H9 (cell line): ENCODE results near the gene TUBGCP6. TPM values are rescaled to one million over a fixed set of nuclear protein-coding genes. Genes with fewer than 3 reads are reported as not detected.
"Not testable (repeated sequence)": the region's sequence is repeated elsewhere in the genome, so short reads cannot be mapped to it uniquely, and the experiment has no call there.

ENCODE experiments used
- DNase-seq: peaks from one replicate; pipeline ENCODE4 v3.0.0-alpha.2; 2017
- H2AFZ ChIP-seq: one replicate; pipeline ENCODE4 v1.6.1; 2013; ENCODE audit warnings: mild to moderate bottlenecking, low read length, control low read depth, moderate library complexity
- H2AK5ac ChIP-seq: 2 replicates; pipeline ENCODE4 v1.6.1; 2013; ENCODE audit warnings: low read length, control low read depth, mixed read lengths; ENCODE audit not compliant: insufficient read length
- H2BK120ac ChIP-seq: one replicate; pipeline ENCODE4 v1.6.1; 2013; ENCODE audit warnings: low read depth, mild to moderate bottlenecking, low read length, control low read depth, inconsistent platforms; ENCODE audit not compliant: poor library complexity, severe bottlenecking
- H2BK12ac ChIP-seq: 2 replicates; pipeline ENCODE4 v1.6.1; 2013; ENCODE audit warnings: low read length, control low read depth, mixed read lengths, low read depth; ENCODE audit not compliant: insufficient read length
- H2BK15ac ChIP-seq: 2 replicates; pipeline ENCODE4 v1.6.1; 2013; ENCODE audit warnings: low read depth, low read length, control low read depth
- H2BK20ac ChIP-seq: one replicate; pipeline ENCODE4 v1.6.1; 2013; ENCODE audit warnings: low read depth, mild to moderate bottlenecking, low read length, control low read depth, inconsistent platforms; ENCODE audit not compliant: poor library complexity, severe bottlenecking
- H2BK5ac ChIP-seq: 2 replicates; pipeline ENCODE4 v1.6.1; 2013; ENCODE audit warnings: low read length, control low read depth, mixed read lengths; ENCODE audit not compliant: insufficient read length
- H3K14ac ChIP-seq: 2 replicates; pipeline ENCODE4 v1.6.1; 2013; ENCODE audit warnings: low read length, control low read depth; ENCODE audit not compliant: insufficient read depth
- H3K18ac ChIP-seq: 2 replicates; pipeline ENCODE4 v1.6.1; 2013; ENCODE audit warnings: low read depth, mild to moderate bottlenecking, mixed read lengths, low read length, control low read depth; ENCODE audit not compliant: insufficient read length
- H3K23ac ChIP-seq: 2 replicates; pipeline ENCODE4 v1.6.1; 2013; ENCODE audit warnings: low read length, control low read depth, mixed read lengths, low read depth; ENCODE audit not compliant: insufficient read length
- H3K23me2 ChIP-seq: 2 replicates; pipeline ENCODE4 v1.6.1; 2013; ENCODE audit warnings: low read depth, mild to moderate bottlenecking, mixed read lengths, low read length, control low read depth; ENCODE audit not compliant: insufficient read length, poor library complexity, severe bottlenecking
- H3K27ac ChIP-seq: 2 replicates; pipeline ENCODE4 v1.5.1; 2013; ENCODE audit warnings: low read length, control low read depth, mixed read lengths, low read depth; ENCODE audit not compliant: insufficient read length
- H3K27me3 ChIP-seq: 2 replicates; pipeline ENCODE4 v1.6.1; 2013; ENCODE audit warnings: low read length, control low read depth, inconsistent platforms; ENCODE audit not compliant: insufficient read depth
- H3K4ac ChIP-seq: 2 replicates; pipeline ENCODE4 v1.6.1; 2013; ENCODE audit warnings: low read depth, mild to moderate bottlenecking, control low read depth, inconsistent platforms, low read length, moderate library complexity
- H3K4me1 ChIP-seq: 2 replicates; pipeline ENCODE4 v1.6.1; 2013; ENCODE audit warnings: low read length, control low read depth, inconsistent platforms; ENCODE audit not compliant: insufficient read depth
- H3K4me2 ChIP-seq: 2 replicates; pipeline ENCODE4 v1.6.1; 2013; ENCODE audit warnings: low read length, control low read depth, mixed read lengths; ENCODE audit not compliant: insufficient read length, insufficient read depth
- H3K56ac ChIP-seq: 2 replicates; pipeline ENCODE4 v1.6.1; 2013; ENCODE audit warnings: low read depth, mild to moderate bottlenecking, mixed read lengths, low read length, control low read depth; ENCODE audit not compliant: insufficient read length
- H3K79me1 ChIP-seq: 2 replicates; pipeline ENCODE4 v1.6.1; 2013; ENCODE audit warnings: low read depth, mild to moderate bottlenecking, moderate library complexity, low read length, control low read depth, inconsistent platforms; ENCODE audit not compliant: insufficient read depth, poor library complexity, severe bottlenecking
- H3K79me2 ChIP-seq: 2 replicates; pipeline ENCODE4 v1.6.1; 2013; ENCODE audit warnings: low read length, control low read depth, inconsistent platforms; ENCODE audit not compliant: insufficient read depth
- H3K9ac ChIP-seq: 2 replicates; pipeline ENCODE4 v1.6.1; 2013; ENCODE audit warnings: low read length, control low read depth, mixed read lengths; ENCODE audit not compliant: insufficient read length; ENCODE audit errors: extremely low read depth
- H3K9me3 ChIP-seq: one replicate; pipeline ENCODE4 v1.6.1; 2013; ENCODE audit warnings: low read depth, low read length, inconsistent platforms; ENCODE audit not compliant: control insufficient read depth
- H3T11ph ChIP-seq: one replicate; pipeline ENCODE4 v1.6.1; 2013; ENCODE audit warnings: mild to moderate bottlenecking, low read length, control low read depth, inconsistent platforms
- H4K20me1 ChIP-seq: one replicate; pipeline ENCODE4 v1.6.1; 2013; ENCODE audit not compliant: control insufficient read depth, insufficient read length, insufficient read depth
- H4K5ac ChIP-seq: 2 replicates; pipeline ENCODE4 v1.6.1; 2013; ENCODE audit warnings: low read depth, mild to moderate bottlenecking, mixed read lengths, low read length, control low read depth; ENCODE audit not compliant: insufficient read length
- H4K8ac ChIP-seq: replicated peaks from 2 replicates; pipeline ENCODE4 v1.6.1; 2013; ENCODE audit warnings: low read length, control low read depth, mixed read lengths, low read depth; ENCODE audit not compliant: insufficient read length
- H4K91ac ChIP-seq: 2 replicates; pipeline ENCODE4 v1.6.1; 2013; ENCODE audit warnings: low read depth, mild to moderate bottlenecking, moderate library complexity, mixed read lengths, low read length, control low read depth; ENCODE audit not compliant: insufficient read length
- H3K27ac Mint-ChIP-seq, 3 experiments: 2 replicates in 2 of 3; 3 replicates in 1 of 3; pipeline ENCODE4 v1.8.0; 2020 to 2021; ENCODE audit warnings: mixed read lengths in 3 of 3, mild to moderate bottlenecking in 1 of 3, moderate library complexity in 1 of 3
- H3K27me3 Mint-ChIP-seq: 2 replicates; pipeline ENCODE4 v1.8.0; 2021; ENCODE audit warnings: low read depth, mild to moderate bottlenecking, moderate library complexity, mixed read lengths
- H3K36me3 Mint-ChIP-seq, 3 experiments: 2 replicates in 2 of 3; 3 replicates in 1 of 3; pipeline ENCODE4 v1.8.0; 2020 to 2021; ENCODE audit warnings: low read depth in 3 of 3, mixed read lengths in 3 of 3; ENCODE audit not compliant: insufficient read depth in 1 of 3
- H3K4me1 Mint-ChIP-seq, 2 experiments: 2 replicates each; pipeline ENCODE4 v1.8.0; 2020; ENCODE audit warnings: mixed read lengths in 2 of 2
- H3K4me3 Mint-ChIP-seq, 2 experiments: 2 replicates in 1 of 2; 3 replicates in 1 of 2; pipeline ENCODE4 v1.8.0; 2020 to 2021; ENCODE audit warnings: mild to moderate bottlenecking in 2 of 2, mixed read lengths in 2 of 2, moderate library complexity in 1 of 2
- H3K9me3 Mint-ChIP-seq, 2 experiments: 2 replicates in 1 of 2; 3 replicates in 1 of 2; pipeline ENCODE4 v1.8.0; 2020; ENCODE audit warnings: mild to moderate bottlenecking in 2 of 2, mixed read lengths in 2 of 2, moderate library complexity in 1 of 2
- WGBS: extraction: QIAGEN DNeasy Blood & Tissue Kit; methylation state at CpG from one replicate; pipeline ENCODE4 v1.1.7; 2013; ENCODE audit warnings: missing lambda C conversion rate, low lambda C conversion rate, mixed read lengths; ENCODE audit not compliant: insufficient read length; ENCODE audit errors: extremely low coverage; 5-methylcytosine and 5-hydroxymethylcytosine counted together
- total RNA-seq: library from RNA; stranded (reverse); gene quantifications from 2 replicates; pipeline ENCODE4 v1.2.1, GENCODE V29; 2021
- TF ChIP-seq, protein P1 (sequence below): fragments of 200-600 bp; sonication (generic); conservative IDR thresholded peaks from 3 replicates; pipeline ENCODE4 v1.8.0; 2021; ENCODE audit warnings: antibody characterized with exemption, mild to moderate bottlenecking

Gene TUBGCP6
- total RNA-seq, 1 experiment from 2014 or later: 29.0 TPM

DNA sequence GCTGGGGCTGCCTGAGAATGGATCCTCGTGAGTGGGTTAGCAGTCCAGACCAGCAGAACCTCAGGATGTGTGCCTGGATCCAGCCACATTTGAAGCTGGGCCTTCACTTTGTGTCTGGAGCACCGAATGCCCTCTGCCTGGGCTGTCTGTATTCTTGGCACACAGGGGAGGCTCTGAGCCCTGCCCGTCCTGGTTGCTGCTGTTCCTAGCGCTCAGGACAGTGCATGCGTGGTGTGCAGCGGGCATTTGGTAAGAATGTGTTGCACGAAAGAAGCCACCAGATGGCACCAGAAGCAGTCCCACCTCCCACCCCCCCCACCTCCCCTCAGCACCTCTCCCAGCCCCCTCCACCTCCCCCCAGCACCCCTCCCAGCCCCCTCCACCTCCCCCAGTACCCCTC, 29.5 kb upstream of the TUBGCP6 start:
- Histone ChIP-seq H4K20me1 (no peaks in the 10 kb centered on the region), H3K14ac (no peak overlapping the region), H3K4me2 (no peak overlapping the region), H4K8ac (no peak overlapping the region), H2AK5ac (no peak overlapping the region), H2BK12ac (no peak overlapping the region), H2BK15ac (no peak overlapping the region), H3K9ac (no peak overlapping the region), H4K5ac (no peak overlapping the region), H2AFZ (no peak overlapping the region), H3K79me2 (no peaks in the 10 kb centered on the region), H3K18ac (no peak overlapping the region), H2BK20ac (no peak overlapping the region), H3K27me3 (peaks cover 2% of the 10 kb centered on the region; the same call in 1 of the 2 replicates), H3K9me3 (no peaks in the 10 kb centered on the region), H3K56ac (no peak overlapping the region), H4K91ac (no peak overlapping the region), H3K23ac (no peak overlapping the region), H2BK5ac (no peak overlapping the region), H3K4me1 (no peaks in the 10 kb centered on the region), H2BK120ac (no peak overlapping the region), H3K23me2 (peaks cover 5% of the 10 kb centered on the region), H3K4ac (no peak overlapping the region), H3K27ac (no peak overlapping the region), H3K79me1 (no peaks in the 10 kb centered on the region), H3T11ph (no peak overlapping the region)
- H3K4me1 Mint-ChIP-seq: peaks cover 2 to 11% of the 10 kb centered on the region in 2 experiments; a peak in 3 of 4 replicates
- H3K27ac Mint-ChIP-seq: no peak overlapping the region
- no CpG with 5 or more reads among the region's 7 CpGs for WGBS
- DNase-seq: no peak
- H3K4me3 Mint-ChIP-seq: no peak overlapping the region; a peak in 1 of 5 replicates
- peaks cover 24% of the 10 kb centered on the region for H3K27me3 Mint-ChIP-seq
- H3K36me3 Mint-ChIP-seq: peaks cover 30 to 52% (median 42%) of the 10 kb centered on the region in 3 experiments
- peaks cover 8 to 13% of the 10 kb centered on the region in 2 experiments for H3K9me3 Mint-ChIP-seq
- TF ChIP-seq, protein P1, sequence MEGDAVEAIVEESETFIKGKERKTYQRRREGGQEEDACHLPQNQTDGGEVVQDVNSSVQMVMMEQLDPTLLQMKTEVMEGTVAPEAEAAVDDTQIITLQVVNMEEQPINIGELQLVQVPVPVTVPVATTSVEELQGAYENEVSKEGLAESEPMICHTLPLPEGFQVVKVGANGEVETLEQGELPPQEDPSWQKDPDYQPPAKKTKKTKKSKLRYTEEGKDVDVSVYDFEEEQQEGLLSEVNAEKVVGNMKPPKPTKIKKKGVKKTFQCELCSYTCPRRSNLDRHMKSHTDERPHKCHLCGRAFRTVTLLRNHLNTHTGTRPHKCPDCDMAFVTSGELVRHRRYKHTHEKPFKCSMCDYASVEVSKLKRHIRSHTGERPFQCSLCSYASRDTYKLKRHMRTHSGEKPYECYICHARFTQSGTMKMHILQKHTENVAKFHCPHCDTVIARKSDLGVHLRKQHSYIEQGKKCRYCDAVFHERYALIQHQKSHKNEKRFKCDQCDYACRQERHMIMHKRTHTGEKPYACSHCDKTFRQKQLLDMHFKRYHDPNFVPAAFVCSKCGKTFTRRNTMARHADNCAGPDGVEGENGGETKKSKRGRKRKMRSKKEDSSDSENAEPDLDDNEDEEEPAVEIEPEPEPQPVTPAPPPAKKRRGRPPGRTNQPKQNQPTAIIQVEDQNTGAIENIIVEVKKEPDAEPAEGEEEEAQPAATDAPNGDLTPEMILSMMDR: peak; percentile 49; the same call in 2 of the 3 replicates

DNA sequence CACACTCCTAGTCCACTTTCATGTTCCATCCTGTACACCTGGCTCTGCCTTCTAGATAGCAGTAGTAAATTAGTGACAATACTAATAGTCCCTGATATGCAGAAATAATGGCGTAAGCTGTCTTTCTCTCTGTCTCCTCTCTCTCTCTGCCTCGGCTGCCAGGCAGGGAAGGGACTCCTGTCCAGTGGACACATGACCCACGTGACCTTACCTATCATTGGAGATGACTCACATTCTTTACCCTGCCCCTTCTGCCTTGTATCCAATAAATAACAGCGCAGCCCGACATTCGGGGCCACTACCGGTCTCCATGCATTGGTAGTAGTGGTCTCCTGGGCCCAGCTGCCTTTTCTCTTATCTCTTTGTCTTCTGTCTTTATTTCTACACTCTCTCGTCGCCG, 29.0 kb upstream of the TUBGCP6 start:
- H3K4me2 ChIP-seq, H3K14ac ChIP-seq, H2BK20ac ChIP-seq, H3K56ac ChIP-seq, H3K79me1 ChIP-seq, H2BK12ac ChIP-seq, H3K27ac ChIP-seq, H2BK5ac ChIP-seq, H3K4ac ChIP-seq, H3K9me3 ChIP-seq, H2BK15ac ChIP-seq, H2AK5ac ChIP-seq, H3K18ac ChIP-seq, H3K23me2 ChIP-seq, H4K5ac ChIP-seq, H3T11ph ChIP-seq, DNase-seq, H3K9ac ChIP-seq, H2AFZ ChIP-seq, H3K79me2 ChIP-seq, H3K23ac ChIP-seq, H3K4me1 ChIP-seq, H3K27ac Mint-ChIP-seq, H3K27me3 ChIP-seq, H2BK120ac ChIP-seq, H4K20me1 ChIP-seq, H3K4me3 Mint-ChIP-seq, H4K91ac ChIP-seq, H4K8ac ChIP-seq: not testable (repeated sequence)
- H3K4me1 Mint-ChIP-seq: peaks cover 2 to 12% of the 10 kb centered on the region in 2 experiments; a peak in 3 of 4 replicates
- H3K9me3 Mint-ChIP-seq: peaks cover 8 to 13% of the 10 kb centered on the region in 2 experiments
- WGBS: no CpG with 5 or more reads among the region's 10 CpGs
- H3K27me3 Mint-ChIP-seq: peaks cover 29% of the 10 kb centered on the region
- peaks cover 26 to 47% (median 37%) of the 10 kb centered on the region in 3 experiments for H3K36me3 Mint-ChIP-seq
